Osteoblast (primary cell): ENCODE data around the gene CCDC68. TPM values are rescaled to one million over a fixed set of nuclear protein-coding genes. Genes with fewer than 3 reads are reported as not detected.

Source experiments
- DNase-seq: peaks from one replicate; pipeline ENCODE4 v3.0.0; 2011; ENCODE audit warnings: low spot score, mixed read lengths; ENCODE audit not compliant: insufficient read length; ENCODE audit errors: missing footprints
- H2AFZ ChIP-seq: 2 replicates; pipeline ENCODE4 v1.6.0; 2011; ENCODE audit warnings: mild to moderate bottlenecking, low read length
- H3K27ac ChIP-seq: 2 replicates; pipeline ENCODE4 v1.5.1; 2011; ENCODE audit warnings: mild to moderate bottlenecking, low read depth, low read length, moderate library complexity
- H3K27me3 ChIP-seq: 2 replicates; pipeline ENCODE4 v1.6.0; 2012; ENCODE audit warnings: mild to moderate bottlenecking, control low read depth, inconsistent platforms, low read length, moderate library complexity; ENCODE audit not compliant: insufficient read depth
- H3K36me3 ChIP-seq: 2 replicates; pipeline ENCODE4 v1.5.1; 2011; ENCODE audit warnings: mild to moderate bottlenecking, low read length, control low read depth, moderate library complexity; ENCODE audit not compliant: insufficient read depth
- H3K4me1 ChIP-seq: 2 replicates; pipeline ENCODE4 v1.5.1; 2011; ENCODE audit warnings: mild to moderate bottlenecking, low read length, control low read depth, moderate library complexity; ENCODE audit not compliant: insufficient read depth
- H3K4me2 ChIP-seq: 2 replicates; pipeline ENCODE4 v1.6.0; 2011; ENCODE audit warnings: mild to moderate bottlenecking, low read length; ENCODE audit not compliant: insufficient read depth
- H3K4me3 ChIP-seq: fragments of 200-600 bp; sonication (generic); 3 replicates; pipeline ENCODE4 v1.5.1; 2012; ENCODE audit warnings: mild to moderate bottlenecking, low read length, inconsistent platforms; ENCODE audit not compliant: insufficient read depth
- H3K79me2 ChIP-seq: 2 replicates; pipeline ENCODE4 v1.6.0; 2012; ENCODE audit warnings: mild to moderate bottlenecking, low read length, control low read depth, inconsistent platforms; ENCODE audit not compliant: insufficient read depth
- H3K9me3 ChIP-seq: 2 replicates; pipeline ENCODE4 v1.5.1; 2011; ENCODE audit warnings: low read depth, low read length, control low read depth
- H4K20me1 ChIP-seq: 2 replicates; pipeline ENCODE4 v1.6.0; 2012; ENCODE audit warnings: mild to moderate bottlenecking, low read length, control low read depth; ENCODE audit not compliant: insufficient read depth
- total RNA-seq: library from RNA; depleted of rRNA; stranded (reverse); fragments of >200 nt; gene quantifications from 2 replicates; pipeline ENCODE4 v1.2.3, GENCODE V29; 2012
- TF ChIP-seq, protein P1 (sequence below): IDR thresholded peaks from 2 replicates; pipeline ENCODE4 v1.5.1; 2011; ENCODE audit warnings: mild to moderate bottlenecking, low read depth, low read length, moderate library complexity; ENCODE audit errors: extremely low read depth

Gene CCDC68
- total RNA-seq, 1 donor = 9.0 TPM

DNA sequence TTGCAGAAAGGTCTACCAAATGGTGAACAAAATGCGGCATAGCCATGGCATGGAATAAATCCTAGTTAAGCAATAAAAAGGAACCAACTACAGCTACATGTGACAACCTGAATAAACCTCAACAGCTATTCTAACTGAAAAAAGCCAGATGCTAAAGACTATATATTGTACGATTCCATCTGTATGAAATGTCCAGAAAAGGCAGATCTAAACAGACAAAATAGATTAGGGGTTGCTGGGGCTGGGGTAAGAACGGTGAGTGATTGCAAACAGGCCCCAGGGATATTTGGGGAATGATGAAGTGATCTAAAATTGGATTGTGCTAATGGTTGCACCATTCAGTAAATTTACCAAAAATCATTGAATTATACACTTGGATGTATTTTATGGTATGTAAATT, 2.8 kb downstream of the CCDC68 start:
- TF ChIP-seq, protein P1, sequence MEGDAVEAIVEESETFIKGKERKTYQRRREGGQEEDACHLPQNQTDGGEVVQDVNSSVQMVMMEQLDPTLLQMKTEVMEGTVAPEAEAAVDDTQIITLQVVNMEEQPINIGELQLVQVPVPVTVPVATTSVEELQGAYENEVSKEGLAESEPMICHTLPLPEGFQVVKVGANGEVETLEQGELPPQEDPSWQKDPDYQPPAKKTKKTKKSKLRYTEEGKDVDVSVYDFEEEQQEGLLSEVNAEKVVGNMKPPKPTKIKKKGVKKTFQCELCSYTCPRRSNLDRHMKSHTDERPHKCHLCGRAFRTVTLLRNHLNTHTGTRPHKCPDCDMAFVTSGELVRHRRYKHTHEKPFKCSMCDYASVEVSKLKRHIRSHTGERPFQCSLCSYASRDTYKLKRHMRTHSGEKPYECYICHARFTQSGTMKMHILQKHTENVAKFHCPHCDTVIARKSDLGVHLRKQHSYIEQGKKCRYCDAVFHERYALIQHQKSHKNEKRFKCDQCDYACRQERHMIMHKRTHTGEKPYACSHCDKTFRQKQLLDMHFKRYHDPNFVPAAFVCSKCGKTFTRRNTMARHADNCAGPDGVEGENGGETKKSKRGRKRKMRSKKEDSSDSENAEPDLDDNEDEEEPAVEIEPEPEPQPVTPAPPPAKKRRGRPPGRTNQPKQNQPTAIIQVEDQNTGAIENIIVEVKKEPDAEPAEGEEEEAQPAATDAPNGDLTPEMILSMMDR = no peak
- no peak for DNase-seq
- peaks cover 12% of the 10 kb centered on the region for H3K4me1 ChIP-seq
- H3K4me2 ChIP-seq = no peak overlapping the region
- H3K9me3 ChIP-seq = no peaks in the 10 kb centered on the region
- no peaks in the 10 kb centered on the region for H3K36me3 ChIP-seq
- no peaks in the 10 kb centered on the region for H3K27me3 ChIP-seq
- no peaks in the 10 kb centered on the region for H3K79me2 ChIP-seq
- no peak overlapping the region for H2AFZ ChIP-seq
- no peaks in the 10 kb centered on the region for H4K20me1 ChIP-seq
- no peak overlapping the region for H3K27ac ChIP-seq
- H3K4me3 ChIP-seq = no peak overlapping the region

DNA sequence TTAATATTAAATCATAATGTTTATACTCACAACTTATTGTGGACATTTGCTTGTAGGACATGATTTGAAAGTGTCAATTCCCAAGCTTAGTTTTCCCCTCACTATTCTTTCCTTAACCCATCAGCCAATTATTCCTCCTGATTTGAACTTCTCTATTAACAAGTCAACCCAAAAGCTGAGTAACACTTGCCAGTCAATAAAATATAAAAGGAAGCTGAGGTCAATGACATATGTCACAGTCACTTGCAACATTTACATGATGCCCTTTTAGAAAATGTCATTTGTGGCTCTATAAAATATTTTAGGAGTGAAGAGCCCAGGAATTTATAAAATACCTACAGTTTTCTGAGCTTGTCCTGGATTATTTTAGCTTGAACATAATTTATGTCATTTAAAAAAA, 7.2 kb downstream of the CCDC68 start:
- H3K4me2 ChIP-seq = no peak overlapping the region
- H3K36me3 ChIP-seq = no peaks in the 10 kb centered on the region
- no peak overlapping the region for H3K27ac ChIP-seq
- TF ChIP-seq, protein P1 = no peak
- no peaks in the 10 kb centered on the region for H4K20me1 ChIP-seq
- H3K79me2 ChIP-seq = no peaks in the 10 kb centered on the region
- no peaks in the 10 kb centered on the region for H3K4me1 ChIP-seq
- H3K9me3 ChIP-seq = no peaks in the 10 kb centered on the region
- H2AFZ ChIP-seq = no peak overlapping the region
- no peaks in the 10 kb centered on the region for H3K27me3 ChIP-seq
- no peak overlapping the region for H3K4me3 ChIP-seq
- DNase-seq = peak; percentile 36

DNA sequence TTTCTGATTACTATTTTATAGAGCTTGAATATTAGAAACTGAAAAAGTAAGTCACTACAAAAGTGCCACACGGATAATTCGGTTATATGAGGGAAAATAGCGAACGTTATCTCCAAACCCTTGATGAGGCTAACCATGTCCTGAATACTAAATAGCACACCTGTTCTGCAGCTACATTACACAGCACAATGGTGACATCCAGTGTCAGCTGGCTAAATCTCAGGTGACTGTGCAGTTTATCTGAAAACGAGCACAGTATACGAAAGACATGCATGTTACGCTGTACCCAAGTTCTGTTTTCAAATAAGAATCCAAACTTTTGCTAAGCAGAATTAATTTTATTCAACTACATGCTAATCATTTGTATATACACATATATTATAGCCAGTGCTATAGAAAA, 9.0 kb downstream of the CCDC68 start:
- Histone ChIP-seq H3K27ac (no peak overlapping the region), H2AFZ (no peak overlapping the region), H3K9me3 (no peaks in the 10 kb centered on the region), H4K20me1 (no peaks in the 10 kb centered on the region), H3K27me3 (no peaks in the 10 kb centered on the region), H3K4me1 (no peaks in the 10 kb centered on the region), H3K36me3 (no peaks in the 10 kb centered on the region), H3K79me2 (no peaks in the 10 kb centered on the region), H3K4me3 (no peak overlapping the region), H3K4me2 (no peak overlapping the region)
- TF ChIP-seq, protein P1 = no peak
- DNase-seq = no peak

DNA sequence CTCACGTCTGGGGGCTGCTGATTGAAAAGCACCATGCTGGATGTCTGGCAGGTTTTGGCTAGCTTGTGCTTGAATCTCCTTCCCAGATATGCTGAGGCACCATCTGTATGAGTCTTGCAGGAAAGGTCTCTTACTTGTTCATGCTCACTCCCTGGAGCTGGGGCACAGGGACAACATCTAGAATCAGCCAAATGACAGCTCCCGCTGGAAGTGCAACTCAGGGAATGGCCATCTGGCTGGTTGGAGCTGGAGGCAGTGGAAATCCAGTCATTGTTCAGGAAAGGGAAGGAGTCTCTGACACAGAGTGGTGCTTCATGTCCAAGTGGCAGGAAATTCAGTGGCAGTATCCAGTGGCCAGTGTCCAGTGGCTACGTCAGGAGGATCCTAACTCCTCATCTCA, 9.7 kb downstream of the CCDC68 start:
- Histone ChIP-seq H3K79me2 (no peaks in the 10 kb centered on the region), H4K20me1 (no peaks in the 10 kb centered on the region), H3K9me3 (no peaks in the 10 kb centered on the region), H3K36me3 (no peaks in the 10 kb centered on the region), H3K27me3 (no peaks in the 10 kb centered on the region), H3K4me3 (no peak overlapping the region), H3K27ac (no peak overlapping the region), H2AFZ (no peak overlapping the region), H3K4me2 (no peak overlapping the region), H3K4me1 (no peaks in the 10 kb centered on the region)
- TF ChIP-seq, protein P1 = no peak
- no peak for DNase-seq
